ENCODE measurements around the gene ABHD16B.
A peak's percentile ranks its signal among the peaks of the same experiment; 100 is the strongest.

GRCh38 chr20:63819224-63819921 lies 41.9 kb upstream of the ABHD16B start:
- TF ChIP-seq, protein P1, sequence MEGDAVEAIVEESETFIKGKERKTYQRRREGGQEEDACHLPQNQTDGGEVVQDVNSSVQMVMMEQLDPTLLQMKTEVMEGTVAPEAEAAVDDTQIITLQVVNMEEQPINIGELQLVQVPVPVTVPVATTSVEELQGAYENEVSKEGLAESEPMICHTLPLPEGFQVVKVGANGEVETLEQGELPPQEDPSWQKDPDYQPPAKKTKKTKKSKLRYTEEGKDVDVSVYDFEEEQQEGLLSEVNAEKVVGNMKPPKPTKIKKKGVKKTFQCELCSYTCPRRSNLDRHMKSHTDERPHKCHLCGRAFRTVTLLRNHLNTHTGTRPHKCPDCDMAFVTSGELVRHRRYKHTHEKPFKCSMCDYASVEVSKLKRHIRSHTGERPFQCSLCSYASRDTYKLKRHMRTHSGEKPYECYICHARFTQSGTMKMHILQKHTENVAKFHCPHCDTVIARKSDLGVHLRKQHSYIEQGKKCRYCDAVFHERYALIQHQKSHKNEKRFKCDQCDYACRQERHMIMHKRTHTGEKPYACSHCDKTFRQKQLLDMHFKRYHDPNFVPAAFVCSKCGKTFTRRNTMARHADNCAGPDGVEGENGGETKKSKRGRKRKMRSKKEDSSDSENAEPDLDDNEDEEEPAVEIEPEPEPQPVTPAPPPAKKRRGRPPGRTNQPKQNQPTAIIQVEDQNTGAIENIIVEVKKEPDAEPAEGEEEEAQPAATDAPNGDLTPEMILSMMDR (IDR thresholded peaks at IDR 0.05; ENCODE audit: low read depth, low read length) = peak; percentile 52
- no peak for TF ChIP-seq EZH2phosphoT487 (IDR thresholded peaks at IDR 0.05; ENCODE audit: low read depth)
